Right cardiac atrium (tissue), 5 donors: ENCODE results near the gene STX8. TPM values are rescaled to one million over a fixed set of nuclear protein-coding genes. Genes with fewer than 3 reads are reported as not detected.
"Not testable (repeated sequence)": the region's sequence is repeated elsewhere in the genome, so short reads cannot be mapped to it uniquely, and the experiment has no call there.

ENCODE experiments used
- ATAC-seq, 2 donors: fragments of 200-7000 bp; cut with Tn5 transposase; one replicate each; pipeline versions ENCODE4 v1.8.0 to v1.9.1; 2020; ENCODE audit warnings: moderate library complexity in 2 of 2, mild to moderate bottlenecking in 1 of 2
- DNase-seq, 3 donors: peaks; one replicate each; pipeline ENCODE4 v3.0.0-alpha.2; 2020
- H3K27ac ChIP-seq: one replicate; pipeline ENCODE4 v1.5.1; 2013; ENCODE audit warnings: mild to moderate bottlenecking, low read length, control low read depth, moderate library complexity
- H3K27me3 ChIP-seq: one replicate; pipeline ENCODE4 v1.6.1; 2013; ENCODE audit not compliant: control insufficient read depth, insufficient read depth
- H3K4me1 ChIP-seq: one replicate; pipeline ENCODE4 v1.6.1; 2013; ENCODE audit warnings: low read length; ENCODE audit not compliant: control insufficient read depth, insufficient read depth
- H3K4me3 ChIP-seq: one replicate; pipeline ENCODE4 v1.5.1; 2013; ENCODE audit warnings: low read length, control low read depth
- H3K9me3 ChIP-seq: one replicate; pipeline ENCODE4 v1.6.1; 2013; ENCODE audit warnings: low read length; ENCODE audit not compliant: control insufficient read depth
- WGBS: extraction: QIAGEN DNeasy Blood & Tissue Kit; methylation state at CpG from one replicate; pipeline ENCODE4 v1.1.7; 2013; 5-methylcytosine and 5-hydroxymethylcytosine counted together
- intact Hi-C, 4 donors: fragments of 100-400 bp; cut with DNase I; formaldehyde crosslinking; loops; one replicate each; pipeline versions ENCODE4 v1.11.0 to v1.14.0; 2022 to 2023
- polyA plus RNA-seq: library from polyadenylated mRNA; stranded (reverse); fragments of 200-250 nt; gene quantifications from one replicate; pipeline ENCODE4 v1.2.3, GENCODE V29; 2013
- total RNA-seq, 4 donors: library from RNA; stranded (reverse); fragmentation: NEBNext Ultra II Directional; extraction: Animal tissue kit (Norgen Biotek cat#: 25700); gene quantifications; one replicate each; pipeline ENCODE4 v1.2.1, GENCODE V29; 2021
- donor health status: healthy with polysubstance abuse.
- donor health status: DM: no; HTN: yes; CAD: no.
- donor health status: DM: no; HTN: no; CAD: no.
- donor health status: DM: no; HTN: yes; CAD: no; lungs with severe emphysema.
- donor health status: DM: yes; HTN: yes; CAD: no.

Gene STX8
- total and polyA plus RNA-seq, 5 donors, result 54.4 to 68.3 (median 61.9) TPM

GRCh38 chr17:9363440-9364350, 211.9 kb downstream of the STX8 start:
- 92% methylated on average over 13 of the region's 13 CpGs for WGBS
- no peak for ATAC-seq

GRCh38 chr17:9361188-9361955, 214.2 kb downstream of the STX8 start:
- intact Hi-C loops, result no loop called here
- DNase-seq (no peak), ATAC-seq (peak; percentile 71 to 81)
- no peak overlapping the region for H3K4me3 ChIP-seq
- peaks cover 3% of the 10 kb centered on the region for H3K4me1 ChIP-seq
- no peak overlapping the region for H3K27ac ChIP-seq
- WGBS, result 80% methylated on average over 7 of the region's 7 CpGs
- no peaks in the 10 kb centered on the region for H3K9me3 ChIP-seq
- H3K27me3 ChIP-seq, result no peaks in the 10 kb centered on the region

More at GRCh38 chr17:9363440-9364350, 211.9 kb downstream of the STX8 start:
- H3K27me3 ChIP-seq, result no peaks in the 10 kb centered on the region
- no peaks in the 10 kb centered on the region for H3K4me1 ChIP-seq
- DNase-seq, result no peak
- H3K9me3 ChIP-seq, result no peaks in the 10 kb centered on the region
- H3K4me3 ChIP-seq, result no peak overlapping the region
- intact Hi-C loops, result no loop called here
- H3K27ac ChIP-seq, result no peak overlapping the region

- intact Hi-C loops, result no loop called here
Measured at GRCh38 chr17:9360677-9361081, 214.9 kb downstream of the STX8 start.

GRCh38 chr17:9356488-9356911, 219.1 kb downstream of the STX8 start:
- Histone ChIP-seq H3K4me3 (no peak overlapping the region), H3K9me3 (no peaks in the 10 kb centered on the region), H3K27me3 (no peaks in the 10 kb centered on the region), H3K4me1 (peaks cover 4% of the 10 kb centered on the region), H3K27ac (no peak overlapping the region)
- ATAC-seq (peak; percentile 59), DNase-seq (no peak)
- intact Hi-C loops, result no loop called here
- WGBS, result 78% methylated on average over 3 of the region's 3 CpGs

More at GRCh38 chr17:9360677-9361081, 214.9 kb downstream of the STX8 start:
- Histone ChIP-seq H3K4me3 (no peak overlapping the region), H3K4me1 (peaks cover 4% of the 10 kb centered on the region), H3K27me3 (no peaks in the 10 kb centered on the region), H3K9me3 (no peaks in the 10 kb centered on the region), H3K27ac (no peak overlapping the region)
- DNase-seq, result peak in 1 of 3 donors; percentile 43
- WGBS, result 66% methylated on average over 13 of the region's 13 CpGs
- peak; percentile 77 to 81 for ATAC-seq

- H3K4me3 ChIP-seq, result no peak overlapping the region
- H3K27me3 ChIP-seq, result no peaks in the 10 kb centered on the region
- intact Hi-C loops, result no loop called here
- H3K27ac ChIP-seq, result no peak overlapping the region
- 92% methylated on average over 3 of the region's 3 CpGs for WGBS
- ATAC-seq (no peak), DNase-seq (no peak)
- H3K9me3 ChIP-seq, result no peaks in the 10 kb centered on the region
- peaks cover 4% of the 10 kb centered on the region for H3K4me1 ChIP-seq
Measured at GRCh38 chr17:9355846-9356245, 219.8 kb downstream of the STX8 start.

GRCh38 chr17:9355231-9355630, 220.4 kb downstream of the STX8 start:
- WGBS, result 93% methylated on average over 10 of the region's 10 CpGs

GRCh38 chr17:9350080-9350479, 225.5 kb downstream of the STX8 start:
- Histone ChIP-seq H3K27ac (no peak overlapping the region), H3K27me3 (no peaks in the 10 kb centered on the region), H3K4me3 (no peak overlapping the region), H3K9me3 (no peaks in the 10 kb centered on the region), H3K4me1 (no peaks in the 10 kb centered on the region)
- ATAC-seq (no peak), DNase-seq (no peak)
- intact Hi-C loops, result no loop called here
- 83% methylated on average over 6 of the region's 6 CpGs for WGBS

More at GRCh38 chr17:9355231-9355630, 220.4 kb downstream of the STX8 start:
- ATAC-seq, DNase-seq, H3K27ac ChIP-seq, H3K4me3 ChIP-seq, H3K9me3 ChIP-seq, H3K27me3 ChIP-seq, intact Hi-C loops, H3K4me1 ChIP-seq: not testable (repeated sequence)

GRCh38 chr17:9346296-9346926, 229.2 kb downstream of the STX8 start:
- H3K27ac ChIP-seq, result no peak overlapping the region
- ATAC-seq (no peak), DNase-seq (no peak)
- no peak overlapping the region for H3K4me3 ChIP-seq
- WGBS, result 87% methylated on average over 5 of the region's 5 CpGs
- intact Hi-C loops, result no loop called here
- no peaks in the 10 kb centered on the region for H3K9me3 ChIP-seq
- no peaks in the 10 kb centered on the region for H3K4me1 ChIP-seq
- no peaks in the 10 kb centered on the region for H3K27me3 ChIP-seq

GRCh38 chr17:9343516-9343915, 232.1 kb downstream of the STX8 start:
- H3K27ac ChIP-seq, result no peak overlapping the region
- no peak for DNase-seq
- peak; percentile 43 to 66 for ATAC-seq
- no peaks in the 10 kb centered on the region for H3K9me3 ChIP-seq
- intact Hi-C loops, result no loop called here
- H3K4me1 ChIP-seq, result no peaks in the 10 kb centered on the region
- WGBS, result 49% methylated on average over 5 of the region's 5 CpGs
- H3K27me3 ChIP-seq, result no peaks in the 10 kb centered on the region
- H3K4me3 ChIP-seq, result no peak overlapping the region

GRCh38 chr17:9342225-9342624, 233.4 kb downstream of the STX8 start:
- Histone ChIP-seq H3K9me3 (no peaks in the 10 kb centered on the region), H3K4me3 (no peak overlapping the region), H3K4me1 (no peaks in the 10 kb centered on the region), H3K27me3 (no peaks in the 10 kb centered on the region), H3K27ac (no peak overlapping the region)
- no peak for ATAC-seq
- intact Hi-C loops, result no loop called here
- 92% methylated on average over 8 of the region's 8 CpGs for WGBS
- no peak for DNase-seq

GRCh38 chr17:9339958-9340357, 235.7 kb downstream of the STX8 start:
- Histone ChIP-seq H3K9me3 (no peaks in the 10 kb centered on the region), H3K4me3 (no peak overlapping the region), H3K4me1 (no peaks in the 10 kb centered on the region), H3K27ac (no peak overlapping the region), H3K27me3 (no peaks in the 10 kb centered on the region)
- intact Hi-C loops, result no loop called here
- ATAC-seq, result no peak
- DNase-seq, result no peak
- 82% methylated on average over 7 of the region's 7 CpGs for WGBS
